Subcutaneous preadipocyte (primary cell): ENCODE results near the gene STAT3. TPM values are rescaled to one million over a fixed set of nuclear protein-coding genes. Genes with fewer than 3 reads are reported as not detected.

Experiments used
- total RNA-seq: library from RNA; depleted of rRNA; stranded (reverse); fragments of >200 nt; gene quantifications from 2 replicates; pipeline ENCODE4 v1.2.3, GENCODE V29; 2012

Gene STAT3
- total RNA-seq, result 79.4 and 92.6 TPM in 2 replicates

GRCh38 chr17:42388381-42389134 lies at the start of gene STAT3:
Gene STAT3, minus strand, starts transcription at chr17:42388442. Its CDS starts 39,926 bp downstream, at chr17:42348516.

GRCh38 chr17:42422958-42423712 lies 34.9 kb upstream of the STAT3 start, which contains the start of gene CAVIN1:
Gene CAVIN1, minus strand, starts transcription at chr17:42423256. Its CDS starts 159 bp downstream, at chr17:42423097.

GRCh38 chr17:42287977-42288802 lies 100.1 kb downstream of the STAT3 start, which contains the start of gene STAT5A:
Gene STAT5A, plus strand, starts transcription at chr17:42288498. Its CDS starts 914 bp downstream, at chr17:42289412.

GRCh38 chr17:42276359-42276608 lies 112.0 kb downstream of the STAT3 start, which contains the start of gene STAT5B:
Gene STAT5B, minus strand, starts transcription at chr17:42276391. Its CDS starts 44,264 bp downstream, at chr17:42232127.

Other genes with a start within 250 kb of the STAT3 start
- gene RAB5C, start 233.5 kb downstream of the STAT3 start, total RNA-seq, result 86.7 and 87.2 TPM in 2 replicates
- gene KCNH4, start 207.3 kb downstream of the STAT3 start, total RNA-seq, result not detected in 2 replicates
- not detected in 2 replicates for gene HCRT, start 203.0 kb downstream of the STAT3 start, total RNA-seq
- 9.0 and 15.1 TPM in 2 replicates for gene GHDC, start 193.9 kb downstream of the STAT3 start, total RNA-seq
- gene STAT5B, start 112.1 kb downstream of the STAT3 start, total RNA-seq, result 22.0 and 26.2 TPM in 2 replicates
- 9.6 and 19.1 TPM in 2 replicates for gene STAT5A, start 99.9 kb downstream of the STAT3 start, total RNA-seq
- 515 and 628 TPM in 2 replicates for gene CAVIN1, start 34.8 kb upstream of the STAT3 start, total RNA-seq
- gene ATP6V0A1, start 70.4 kb upstream of the STAT3 start, total RNA-seq, result 59.9 and 60.8 TPM in 2 replicates
- gene NAGLU, start 147.8 kb upstream of the STAT3 start, total RNA-seq, result 25.4 and 29.1 TPM in 2 replicates
- 1.5 and 4.3 TPM in 2 replicates for gene HSD17B1, start 164.5 kb upstream of the STAT3 start, total RNA-seq
- gene COASY, start 173.7 kb upstream of the STAT3 start, total RNA-seq, result 16.9 and 26.0 TPM in 2 replicates
- gene MLX, start 178.7 kb upstream of the STAT3 start, total RNA-seq, result 37.5 and 47.7 TPM in 2 replicates
- gene PSMC3IP, start 189.3 kb upstream of the STAT3 start, total RNA-seq, result 5.1 and 8.0 TPM in 2 replicates
- 41.5 and 53.2 TPM in 2 replicates for gene RETREG3, start 220.9 kb upstream of the STAT3 start, total RNA-seq
- 55.9 and 60.2 TPM in 2 replicates for gene TUBG1, start 221.2 kb upstream of the STAT3 start, total RNA-seq